ENCODE results near the gene CAPN11. TPM values are rescaled to one million over a fixed set of nuclear protein-coding genes. Genes with fewer than 3 reads are reported as not detected.

Gene CAPN11
- total RNA-seq, 1 donor from 2014 or later: 2.3 TPM

GRCh38 chr6:44117397-44118128 is 41.1 kb upstream of the CAPN11 start:
- H3K27me3 Mint-ChIP-seq (ENCODE audit: unreplicated experiment): peaks cover 8% of the 10 kb centered on the region
- DNase-seq (ENCODE audit: low spot score): no peak
- H3K4me3 Mint-ChIP-seq (ENCODE audit: unreplicated experiment): no peak overlapping the region
- no peak overlapping the region for H3K27ac Mint-ChIP-seq (ENCODE audit: unreplicated experiment)
- no peak for TF ChIP-seq CTCF (IDR thresholded peaks at IDR 0.05; ENCODE audit: unreplicated experiment)
- no peaks in the 10 kb centered on the region for H3K9me3 Mint-ChIP-seq (ENCODE audit: unreplicated experiment)
- peaks cover 21% of the 10 kb centered on the region for H3K36me3 Mint-ChIP-seq (ENCODE audit: low read depth, unreplicated experiment)
- H3K4me1 Mint-ChIP-seq (ENCODE audit: unreplicated experiment): peaks cover 9% of the 10 kb centered on the region

- peaks cover 29% of the 10 kb centered on the region for H3K4me1 Mint-ChIP-seq (ENCODE audit: unreplicated experiment)
- TF ChIP-seq CTCF (IDR thresholded peaks at IDR 0.05; ENCODE audit: unreplicated experiment): no peak
- no peak overlapping the region for H3K4me3 Mint-ChIP-seq (ENCODE audit: unreplicated experiment)
- H3K9me3 Mint-ChIP-seq (ENCODE audit: unreplicated experiment): no peaks in the 10 kb centered on the region
- DNase-seq (ENCODE audit: low spot score): no peak
- no peak overlapping the region for H3K27ac Mint-ChIP-seq (ENCODE audit: unreplicated experiment)
- peaks cover 11% of the 10 kb centered on the region for H3K36me3 Mint-ChIP-seq (ENCODE audit: low read depth, unreplicated experiment)
- peaks cover 8% of the 10 kb centered on the region for H3K27me3 Mint-ChIP-seq (ENCODE audit: unreplicated experiment)
Measured at GRCh38 chr6:44119704-44120262, 38.8 kb upstream of the CAPN11 start.

DNA sequence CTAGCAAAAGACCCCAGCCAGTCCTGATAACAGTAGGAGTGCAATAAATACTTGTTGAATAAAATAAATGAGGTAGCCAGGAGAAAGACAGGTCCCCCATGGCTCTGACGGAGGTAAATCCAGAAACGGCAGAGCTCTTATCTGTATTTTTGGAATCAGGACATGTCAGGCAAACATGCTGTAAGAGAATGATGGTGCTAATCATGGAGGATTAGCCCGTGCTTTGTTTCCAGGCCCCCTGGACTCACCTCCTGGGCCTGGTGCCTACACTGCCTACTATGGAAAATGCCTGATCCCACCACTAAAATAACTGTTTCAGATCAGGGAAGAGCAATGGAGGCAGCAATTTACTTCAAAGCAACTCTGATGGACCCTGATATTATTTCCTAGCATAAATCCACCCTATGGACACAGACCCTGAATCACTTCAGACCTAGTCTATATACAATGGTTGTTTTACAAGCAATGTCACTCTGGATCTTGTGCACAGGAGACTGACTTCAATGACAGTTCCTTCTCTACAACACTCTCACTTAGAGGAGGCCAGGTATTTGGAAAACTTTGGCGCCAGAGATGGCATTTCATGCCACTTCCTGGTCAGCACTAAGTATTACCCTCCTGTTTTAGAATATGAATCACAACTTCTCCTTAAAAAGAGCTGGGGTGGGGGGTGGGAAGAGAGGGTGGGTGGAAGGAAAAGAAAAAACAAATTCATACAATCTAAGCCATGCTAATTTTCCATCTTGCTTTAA is 37.8 kb upstream of the CAPN11 start:
- H3K27me3 Mint-ChIP-seq (ENCODE audit: unreplicated experiment): peaks cover 8% of the 10 kb centered on the region
- DNase-seq (ENCODE audit: low spot score): no peak
- H3K27ac Mint-ChIP-seq (ENCODE audit: unreplicated experiment): no peak overlapping the region
- H3K9me3 Mint-ChIP-seq (ENCODE audit: unreplicated experiment): no peaks in the 10 kb centered on the region
- no peak for TF ChIP-seq CTCF (IDR thresholded peaks at IDR 0.05; ENCODE audit: unreplicated experiment)
- peaks cover 33% of the 10 kb centered on the region for H3K4me1 Mint-ChIP-seq (ENCODE audit: unreplicated experiment)
- no peak overlapping the region for H3K4me3 Mint-ChIP-seq (ENCODE audit: unreplicated experiment)
- peaks cover 3% of the 10 kb centered on the region for H3K36me3 Mint-ChIP-seq (ENCODE audit: low read depth, unreplicated experiment)

DNA sequence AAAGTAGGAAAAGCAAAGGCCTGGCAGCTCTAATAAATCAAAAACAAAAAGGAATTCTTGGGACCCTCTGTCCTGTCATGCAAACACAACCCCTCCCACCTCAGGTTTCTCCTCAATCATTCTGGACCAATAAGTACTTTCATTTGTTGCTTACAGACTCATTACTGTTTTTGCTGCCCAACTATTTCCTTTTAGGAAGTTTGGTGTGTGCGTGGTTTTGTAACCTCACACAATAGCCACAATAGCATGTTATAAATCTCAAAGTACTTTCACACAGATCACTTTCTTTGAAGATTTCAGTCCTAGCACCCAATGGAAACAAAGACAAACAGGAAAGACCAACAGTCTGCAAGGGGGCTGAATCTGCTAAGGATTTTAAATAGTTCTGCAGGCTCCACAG is 35.8 kb upstream of the CAPN11 start:
- Mint-ChIP-seq H3K4me1 (ENCODE audit: unreplicated experiment) (peaks cover 42% of the 10 kb centered on the region), H3K9me3 (ENCODE audit: unreplicated experiment) (no peaks in the 10 kb centered on the region), H3K27ac (ENCODE audit: unreplicated experiment) (no peak overlapping the region), H3K27me3 (ENCODE audit: unreplicated experiment) (peaks cover 8% of the 10 kb centered on the region), H3K4me3 (ENCODE audit: unreplicated experiment) (no peak overlapping the region), H3K36me3 (ENCODE audit: low read depth, unreplicated experiment) (peaks cover 2% of the 10 kb centered on the region)
- no peak for DNase-seq (ENCODE audit: low spot score)
- TF ChIP-seq CTCF (IDR thresholded peaks at IDR 0.05; ENCODE audit: unreplicated experiment): no peak

DNA sequence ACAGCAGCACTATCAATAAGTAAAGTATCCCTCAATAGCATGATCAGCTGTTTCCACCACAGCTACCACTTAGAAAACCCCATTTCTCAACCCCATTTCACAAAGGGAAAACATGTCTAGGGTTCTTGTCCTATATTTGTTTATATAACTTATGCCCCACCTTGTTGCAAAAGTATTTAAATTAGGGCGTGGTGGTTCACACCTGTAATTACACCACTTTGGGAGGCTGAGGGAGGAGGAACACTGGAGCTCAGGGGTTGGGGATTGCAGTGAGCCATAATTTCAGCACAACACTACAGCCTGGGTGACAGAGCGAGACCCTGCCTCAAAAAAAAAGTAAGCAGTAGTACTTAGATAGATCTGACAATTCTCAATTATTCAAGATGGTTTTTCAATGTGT is 35.1 kb upstream of the CAPN11 start:
- Mint-ChIP-seq H3K9me3 (ENCODE audit: unreplicated experiment) (no peaks in the 10 kb centered on the region), H3K27ac (ENCODE audit: unreplicated experiment) (no peak overlapping the region), H3K27me3 (ENCODE audit: unreplicated experiment) (peaks cover 8% of the 10 kb centered on the region), H3K36me3 (ENCODE audit: low read depth, unreplicated experiment) (no peaks in the 10 kb centered on the region), H3K4me1 (ENCODE audit: unreplicated experiment) (peaks cover 42% of the 10 kb centered on the region), H3K4me3 (ENCODE audit: unreplicated experiment) (no peak overlapping the region)
- no peak for DNase-seq (ENCODE audit: low spot score)
- no peak for TF ChIP-seq CTCF (IDR thresholded peaks at IDR 0.05; ENCODE audit: unreplicated experiment)

Data from endothelial cell (in vitro differentiated cells).